MM.1S (cell line): ENCODE results near the gene CYTL1.

Source experiments
- DNase-seq: peaks from one replicate; pipeline ENCODE4 v3.0.0-alpha.2; 2015
- H2AFZ ChIP-seq: fragments of 300-600 bp; sonication (generic); 2 replicates; pipeline ENCODE4 v1.6.0; 2016; ENCODE audit warnings: antibody characterized with exemption, low read length
- H3F3A ChIP-seq: fragments of 300-600 bp; sonication (generic); 2 replicates; pipeline ENCODE4 v1.6.1; 2016; ENCODE audit warnings: mild to moderate bottlenecking, antibody characterized with exemption, low read length, moderate library complexity, mixed read lengths; ENCODE audit not compliant: insufficient read depth
- H3K27ac ChIP-seq: fragments of 300-600 bp; sonication (generic); 2 replicates; pipeline ENCODE4 v1.5.1; 2016; ENCODE audit warnings: mild to moderate bottlenecking, low read length
- H3K27me3 ChIP-seq: fragments of 300-600 bp; sonication (generic); replicated peaks from 2 replicates; pipeline ENCODE4 v1.6.0; 2016; ENCODE audit warnings: low read length; ENCODE audit not compliant: insufficient read depth
- H3K36me3 ChIP-seq: fragments of 300-600 bp; sonication (generic); replicated peaks from 2 replicates; pipeline ENCODE4 v1.6.1; 2016; ENCODE audit warnings: mild to moderate bottlenecking, low read length, mixed read lengths; ENCODE audit not compliant: insufficient read depth
- H3K4me1 ChIP-seq: fragments of 300-600 bp; sonication (generic); 2 replicates; pipeline ENCODE4 v1.6.1; 2016; ENCODE audit warnings: low read length, mixed read lengths
- H3K4me2 ChIP-seq: fragments of 300-600 bp; sonication (generic); 2 replicates; pipeline ENCODE4 v1.6.0; 2016; ENCODE audit warnings: low read depth, low read length
- H3K4me3 ChIP-seq: fragments of 300-600 bp; sonication (generic); 2 replicates; pipeline ENCODE4 v1.5.1; 2016; ENCODE audit warnings: low read length, mixed read lengths
- H3K79me2 ChIP-seq: fragments of 300-600 bp; sonication (generic); 2 replicates; pipeline ENCODE4 v1.6.1; 2016; ENCODE audit warnings: mixed run types, low read length, mixed read lengths
- H3K9ac ChIP-seq: fragments of 300-600 bp; sonication (generic); 2 replicates; pipeline ENCODE4 v1.6.1; 2016; ENCODE audit warnings: low read length, mixed read lengths
- H3K9me2 ChIP-seq: fragments of 300-600 bp; sonication (generic); replicated peaks from 2 replicates; pipeline ENCODE4 v1.6.1; 2016; ENCODE audit warnings: mild to moderate bottlenecking, low read length, mixed read lengths; ENCODE audit not compliant: insufficient read depth
- H3K9me3 ChIP-seq: fragments of 300-600 bp; sonication (generic); replicated peaks from 2 replicates; pipeline ENCODE4 v1.6.1; 2016; ENCODE audit warnings: mild to moderate bottlenecking, low read length, mixed read lengths; ENCODE audit not compliant: insufficient read depth
- H4K20me1 ChIP-seq: fragments of 300-600 bp; sonication (generic); 2 replicates; pipeline ENCODE4 v1.6.1; 2016; ENCODE audit warnings: mild to moderate bottlenecking, low read length, moderate library complexity, mixed read lengths; ENCODE audit not compliant: insufficient read depth
- CTCF ChIP-seq: fragments of 300-600 bp; sonication (generic); IDR thresholded peaks from 2 replicates; pipeline ENCODE4 v1.5.1; 2016; ENCODE audit warnings: antibody characterized with exemption, low read length, mixed read lengths
- EZH2 ChIP-seq: fragments of 300-600 bp; sonication (generic); optimal IDR thresholded peaks from 2 replicates; pipeline ENCODE3; 2017; ENCODE audit warnings: low read depth, mild to moderate bottlenecking, antibody characterized with exemption, low read length, mixed read lengths
- EZH2phosphoT487 ChIP-seq: fragments of 300-600 bp; sonication (generic); IDR thresholded peaks from 2 replicates; pipeline ENCODE4 v1.6.1; 2018; ENCODE audit warnings: antibody characterized with exemption, low read length

CYTL1 gene

GRCh38 chr4:4990329-4990728 is 28.9 kb downstream of the CYTL1 start:
- Histone ChIP-seq H4K20me1 (no peaks in the 10 kb centered on the region), H3K4me1 (0 out of 2 replicates have a peak, but pooled peaks cover 2% of the 10 kb centered on the region), H3K4me3 (no peak overlapping the region), H3K9me3 (no peaks in the 10 kb centered on the region), H3K27me3 (no peaks in the 10 kb centered on the region), H3K9me2 (no peaks in the 10 kb centered on the region), H3F3A (no peaks in the 10 kb centered on the region), H3K27ac (no peak overlapping the region), H2AFZ (no peak overlapping the region), H3K79me2 (no peaks in the 10 kb centered on the region), H3K36me3 (no peaks in the 10 kb centered on the region), H3K4me2 (no peak overlapping the region), H3K9ac (no peak overlapping the region)
- no peak for TF ChIP-seq EZH2
- no peak for TF ChIP-seq CTCF
- TF ChIP-seq EZH2phosphoT487 = no peak
- DNase-seq = no peak

DNA sequence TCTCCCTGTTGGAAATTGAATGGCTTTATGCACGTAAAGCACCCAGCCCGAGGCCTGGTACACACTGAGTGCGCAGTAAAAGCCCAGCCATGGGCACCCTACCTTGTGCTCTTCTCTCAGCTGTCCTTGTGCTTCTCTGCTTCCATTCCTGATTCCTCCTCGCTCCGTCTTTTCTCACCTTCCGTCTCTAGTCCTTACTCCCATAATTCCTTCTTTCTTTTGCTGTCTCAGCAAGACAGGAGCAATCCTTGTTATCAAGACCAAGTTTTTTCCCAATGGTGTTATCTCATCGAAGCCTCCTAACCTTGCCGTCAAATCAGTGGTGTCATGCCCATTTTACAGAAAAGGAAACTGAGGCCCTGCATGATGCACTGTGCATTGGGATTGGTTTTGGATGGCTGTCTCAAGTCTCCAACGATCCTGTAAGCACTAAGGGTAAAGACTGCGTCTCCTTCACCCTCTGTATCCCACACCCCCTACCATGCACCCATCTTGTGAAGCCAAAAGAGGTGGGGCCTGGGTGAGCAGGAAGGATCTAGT is 30.1 kb downstream of the CYTL1 start:
- DNase-seq = no peak
- no peaks in the 10 kb centered on the region for H3K27me3 ChIP-seq
- H4K20me1 ChIP-seq = no peaks in the 10 kb centered on the region
- H2AFZ ChIP-seq = no peak overlapping the region
- no peaks in the 10 kb centered on the region for H3K4me1 ChIP-seq
- no peaks in the 10 kb centered on the region for H3K79me2 ChIP-seq
- TF ChIP-seq EZH2 (no peak), EZH2phosphoT487 (no peak), CTCF (no peak)
- H3K36me3 ChIP-seq = no peaks in the 10 kb centered on the region
- H3K9ac ChIP-seq = no peak overlapping the region
- no peak overlapping the region for H3K4me3 ChIP-seq
- no peaks in the 10 kb centered on the region for H3F3A ChIP-seq
- H3K9me3 ChIP-seq = no peaks in the 10 kb centered on the region
- H3K9me2 ChIP-seq = no peaks in the 10 kb centered on the region
- H3K27ac ChIP-seq = no peak overlapping the region
- no peak overlapping the region for H3K4me2 ChIP-seq

DNA sequence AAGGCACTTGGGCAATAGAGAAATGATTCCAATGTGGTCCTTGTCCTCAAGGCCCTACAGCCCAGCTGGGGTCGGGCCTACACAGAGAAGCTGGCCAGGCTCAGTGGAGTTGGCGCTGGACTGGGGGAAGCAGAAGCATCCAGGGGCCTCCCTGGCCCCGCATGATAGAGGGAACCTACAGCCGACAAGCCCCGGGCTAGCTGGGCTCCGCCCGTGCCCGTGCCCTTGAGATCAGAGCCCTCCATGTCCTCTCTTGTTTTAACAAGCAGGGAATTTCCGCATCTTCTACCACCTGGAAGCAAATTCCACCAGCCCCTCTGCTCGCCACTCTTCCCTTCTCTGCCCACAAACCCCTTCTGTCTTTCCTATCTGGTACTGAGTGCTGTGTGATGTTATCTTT is 31.6 kb downstream of the CYTL1 start:
- DNase-seq = no peak
- no peaks in the 10 kb centered on the region for H3K36me3 ChIP-seq
- no peaks in the 10 kb centered on the region for H3K4me1 ChIP-seq
- no peaks in the 10 kb centered on the region for H3K79me2 ChIP-seq
- H3K9me3 ChIP-seq = no peaks in the 10 kb centered on the region
- H3K27me3 ChIP-seq = no peaks in the 10 kb centered on the region
- H3F3A ChIP-seq = no peaks in the 10 kb centered on the region
- no peak overlapping the region for H2AFZ ChIP-seq
- no peak overlapping the region for H3K9ac ChIP-seq
- no peaks in the 10 kb centered on the region for H4K20me1 ChIP-seq
- H3K9me2 ChIP-seq = no peaks in the 10 kb centered on the region
- H3K27ac ChIP-seq = no peak overlapping the region
- TF ChIP-seq CTCF (no peak), EZH2 (no peak), EZH2phosphoT487 (no peak)
- no peak overlapping the region for H3K4me2 ChIP-seq
- H3K4me3 ChIP-seq = no peak overlapping the region
